Measurements from ENCODE around the gene CAPN13. TPM values are rescaled to one million over a fixed set of nuclear protein-coding genes. Genes with fewer than 3 reads are reported as not detected.

The CAPN13 gene
- total and polyA plus RNA-seq, 10 of the 15 experiments (the other 5 are each of a cell fraction or from before 2014, with no cell fraction given): 0.03 to 0.10 (median 0.06) TPM; not detected in 7

DNA sequence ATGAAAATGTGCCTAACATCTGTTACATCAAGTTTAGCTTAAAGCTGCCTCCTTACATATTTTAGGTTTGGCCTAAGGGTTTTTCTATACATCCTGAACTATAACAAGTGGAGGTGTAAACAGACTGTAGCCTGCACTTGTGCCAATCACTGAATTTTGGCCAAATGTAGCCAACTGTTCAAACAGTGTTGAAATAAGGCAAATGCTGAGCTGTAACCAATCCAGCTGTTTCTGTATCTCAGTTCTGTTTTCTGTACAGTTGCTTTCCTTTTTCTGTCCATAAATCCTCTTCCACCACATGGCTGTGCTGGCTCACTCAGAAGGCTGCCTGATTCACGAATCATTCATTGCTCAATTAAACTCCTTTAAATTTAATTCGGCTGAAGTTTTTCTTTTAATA is 19.2 kb upstream of the CAPN13 start:
- intact Hi-C loops (cut with micrococcal nuclease; ENCODE audit: unreplicated experiment): no loop called here

DNA sequence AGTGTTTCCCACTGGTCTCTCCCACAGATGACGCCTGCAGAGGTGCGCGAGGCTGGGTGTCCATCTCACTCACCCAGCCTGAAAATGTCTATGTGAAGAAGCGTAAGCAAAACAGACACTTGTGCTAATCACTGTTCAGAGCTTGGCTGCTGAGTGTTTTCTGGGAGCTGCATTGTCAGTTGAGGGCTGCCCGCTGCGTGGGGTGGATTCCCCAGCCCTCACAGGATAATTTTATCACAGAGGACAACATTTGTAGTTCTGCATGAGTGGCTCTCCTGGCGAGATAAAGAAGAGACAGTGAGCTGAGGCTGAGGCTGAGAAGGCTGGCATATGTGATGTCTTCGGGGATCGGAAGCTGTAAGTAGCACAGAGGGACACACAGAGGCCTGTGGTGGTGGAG is 16.2 kb upstream of the CAPN13 start:
- DNase-seq (ENCODE audit: low read depth, low spot score) (no peak), ATAC-seq (no peak), FAIRE-seq (no peak)
- BruUV-seq (replicated peaks): no TSS peak
- Histone ChIP-seq H3K79me2 (ENCODE audit: control insufficient read depth, insufficient read depth, low read length) (no peaks in the 10 kb centered on the region), H3K9me3 (replicated peaks; ENCODE audit: control insufficient read depth, insufficient read depth, low read length) (no peaks in the 10 kb centered on the region), H2AFZ (ENCODE audit: control insufficient read depth, low read depth, low read length) (no peak overlapping the region), H3K27ac (ENCODE audit: control insufficient read depth, insufficient read depth) (no peak overlapping the region), H3K36me3 (ENCODE audit: control insufficient read depth in 2 of 2, insufficient read depth in 2 of 2, low read length in 1 of 2) (no peaks in the 10 kb centered on the region), H3K4me3 (no peak overlapping the region), H4K20me1 (ENCODE audit: control insufficient read depth, insufficient read depth) (no peaks in the 10 kb centered on the region), H3K4me1 (ENCODE audit: control insufficient read depth, insufficient read depth, low read length) (no peaks in the 10 kb centered on the region), H3K27me3 (replicated peaks in 1 of 2; ENCODE audit: control insufficient read depth in 2 of 2, insufficient read depth in 2 of 2, low read length in 1 of 2) (no peaks in the 10 kb centered on the region), H3K4me2 (ENCODE audit: control insufficient read depth, insufficient read depth) (no peak overlapping the region), H3K9ac (ENCODE audit: control insufficient read depth, insufficient read depth, low read length) (no peak overlapping the region)
- ChIA-PET POLR2A (no interaction called here), RAD21 (ENCODE audit: unreplicated experiment) (no interaction called here), SMC1A (ENCODE audit: uncharacterized antibody, unreplicated experiment) (no interaction called here), CTCF (no interaction called here)
- in situ Hi-C loops (cut with MboI): no loop called here
- intact Hi-C loops (cut with micrococcal nuclease; ENCODE audit: unreplicated experiment): no loop called here
- WGBS (ENCODE audit: insufficient coverage, insufficient replicate concordance, low lambda C conversion rate, missing lambda C conversion rate): 48% methylated on average over 9 of the region's 9 CpGs
- TF ChIP-seq HDGF (IDR thresholded peaks at IDR 0.05) (no peak), RAD21 (IDR thresholded peaks at IDR 0.05; ENCODE audit: insufficient read depth, low read depth, low read length) (no peak), FOXK2 (IDR thresholded peaks at IDR 0.05) (no peak), GABPA (IDR thresholded peaks at IDR 0.05; ENCODE audit: low read depth) (no peak), MEF2B (IDR thresholded peaks at IDR 0.05; ENCODE audit: partially characterized antibody, poor library complexity, severe bottlenecking) (no peak), RB1 (IDR thresholded peaks at IDR 0.05; ENCODE audit: borderline replicate concordance) (no peak), ZBED1 (IDR thresholded peaks at IDR 0.05; ENCODE audit: borderline replicate concordance) (no peak)
- TF ChIP-seq, protein P1, sequence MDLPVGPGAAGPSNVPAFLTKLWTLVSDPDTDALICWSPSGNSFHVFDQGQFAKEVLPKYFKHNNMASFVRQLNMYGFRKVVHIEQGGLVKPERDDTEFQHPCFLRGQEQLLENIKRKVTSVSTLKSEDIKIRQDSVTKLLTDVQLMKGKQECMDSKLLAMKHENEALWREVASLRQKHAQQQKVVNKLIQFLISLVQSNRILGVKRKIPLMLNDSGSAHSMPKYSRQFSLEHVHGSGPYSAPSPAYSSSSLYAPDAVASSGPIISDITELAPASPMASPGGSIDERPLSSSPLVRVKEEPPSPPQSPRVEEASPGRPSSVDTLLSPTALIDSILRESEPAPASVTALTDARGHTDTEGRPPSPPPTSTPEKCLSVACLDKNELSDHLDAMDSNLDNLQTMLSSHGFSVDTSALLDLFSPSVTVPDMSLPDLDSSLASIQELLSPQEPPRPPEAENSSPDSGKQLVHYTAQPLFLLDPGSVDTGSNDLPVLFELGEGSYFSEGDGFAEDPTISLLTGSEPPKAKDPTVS (IDR thresholded peaks at IDR 0.05; ENCODE audit: low read depth, low read length): no peak
- TF ChIP-seq, protein P2, sequence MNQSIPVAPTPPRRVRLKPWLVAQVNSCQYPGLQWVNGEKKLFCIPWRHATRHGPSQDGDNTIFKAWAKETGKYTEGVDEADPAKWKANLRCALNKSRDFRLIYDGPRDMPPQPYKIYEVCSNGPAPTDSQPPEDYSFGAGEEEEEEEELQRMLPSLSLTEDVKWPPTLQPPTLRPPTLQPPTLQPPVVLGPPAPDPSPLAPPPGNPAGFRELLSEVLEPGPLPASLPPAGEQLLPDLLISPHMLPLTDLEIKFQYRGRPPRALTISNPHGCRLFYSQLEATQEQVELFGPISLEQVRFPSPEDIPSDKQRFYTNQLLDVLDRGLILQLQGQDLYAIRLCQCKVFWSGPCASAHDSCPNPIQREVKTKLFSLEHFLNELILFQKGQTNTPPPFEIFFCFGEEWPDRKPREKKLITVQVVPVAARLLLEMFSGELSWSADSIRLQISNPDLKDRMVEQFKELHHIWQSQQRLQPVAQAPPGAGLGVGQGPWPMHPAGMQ (IDR thresholded peaks at IDR 0.05; ENCODE audit: borderline replicate concordance): no peak
- TF ChIP-seq, protein P3, sequence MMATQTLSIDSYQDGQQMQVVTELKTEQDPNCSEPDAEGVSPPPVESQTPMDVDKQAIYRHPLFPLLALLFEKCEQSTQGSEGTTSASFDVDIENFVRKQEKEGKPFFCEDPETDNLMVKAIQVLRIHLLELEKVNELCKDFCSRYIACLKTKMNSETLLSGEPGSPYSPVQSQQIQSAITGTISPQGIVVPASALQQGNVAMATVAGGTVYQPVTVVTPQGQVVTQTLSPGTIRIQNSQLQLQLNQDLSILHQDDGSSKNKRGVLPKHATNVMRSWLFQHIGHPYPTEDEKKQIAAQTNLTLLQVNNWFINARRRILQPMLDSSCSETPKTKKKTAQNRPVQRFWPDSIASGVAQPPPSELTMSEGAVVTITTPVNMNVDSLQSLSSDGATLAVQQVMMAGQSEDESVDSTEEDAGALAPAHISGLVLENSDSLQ (IDR thresholded peaks at IDR 0.05): no peak
- TF ChIP-seq, protein P4, sequence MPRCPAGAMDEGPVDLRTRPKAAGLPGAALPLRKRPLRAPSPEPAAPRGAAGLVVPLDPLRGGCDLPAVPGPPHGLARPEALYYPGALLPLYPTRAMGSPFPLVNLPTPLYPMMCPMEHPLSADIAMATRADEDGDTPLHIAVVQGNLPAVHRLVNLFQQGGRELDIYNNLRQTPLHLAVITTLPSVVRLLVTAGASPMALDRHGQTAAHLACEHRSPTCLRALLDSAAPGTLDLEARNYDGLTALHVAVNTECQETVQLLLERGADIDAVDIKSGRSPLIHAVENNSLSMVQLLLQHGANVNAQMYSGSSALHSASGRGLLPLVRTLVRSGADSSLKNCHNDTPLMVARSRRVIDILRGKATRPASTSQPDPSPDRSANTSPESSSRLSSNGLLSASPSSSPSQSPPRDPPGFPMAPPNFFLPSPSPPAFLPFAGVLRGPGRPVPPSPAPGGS (IDR thresholded peaks at IDR 0.05; ENCODE audit: borderline replicate concordance, insufficient read depth, low read depth, low read length, poor library complexity, severe bottlenecking): no peak

More for the DNA sequence above, 19.2 kb upstream of the CAPN13 start:
- in situ Hi-C loops (cut with MboI): no loop called here
- TF ChIP-seq TBL1XR1 (IDR thresholded peaks at IDR 0.05; ENCODE audit: low read depth, low read length): no peak
- no peak overlapping the region for H2AFZ ChIP-seq (ENCODE audit: control insufficient read depth, low read depth, low read length)
- WGBS (ENCODE audit: insufficient coverage, insufficient replicate concordance, low lambda C conversion rate, missing lambda C conversion rate): 0% methylated on average over 2 of the region's 2 CpGs
- SMC1A ChIA-PET (ENCODE audit: uncharacterized antibody, unreplicated experiment): interaction anchor here (0.7 kb wide), 1 partner anchor 58 kb away, joined by 4 read pairs; no protein-coding TSS in a partner anchor
- no peak overlapping the region for H3K27ac ChIP-seq (ENCODE audit: control insufficient read depth, insufficient read depth)
- no peak overlapping the region for H3K9ac ChIP-seq (ENCODE audit: control insufficient read depth, insufficient read depth, low read length)
- peaks cover 2% of the 10 kb centered on the region; the same call in 2 of the 3 replicates for H3K9me3 ChIP-seq (replicated peaks; ENCODE audit: control insufficient read depth, insufficient read depth, low read length)
- no peaks in the 10 kb centered on the region for H3K79me2 ChIP-seq (ENCODE audit: control insufficient read depth, insufficient read depth, low read length)
- no peaks in the 10 kb centered on the region for H3K27me3 ChIP-seq (replicated peaks in 1 of 2; ENCODE audit: control insufficient read depth in 2 of 2, insufficient read depth in 2 of 2, low read length in 1 of 2)
- no peaks in the 10 kb centered on the region for H3K36me3 ChIP-seq (ENCODE audit: control insufficient read depth in 2 of 2, insufficient read depth in 2 of 2, low read length in 1 of 2)
- RAD21 ChIA-PET (ENCODE audit: unreplicated experiment): no interaction called here
- FAIRE-seq: no peak
- DNase-seq (ENCODE audit: low read depth, low spot score): no peak
- H3K4me3 ChIP-seq: no peak overlapping the region
- no peaks in the 10 kb centered on the region for H3K4me1 ChIP-seq (ENCODE audit: control insufficient read depth, insufficient read depth, low read length)
- no peak for ATAC-seq
- no TSS peak for BruUV-seq (replicated peaks)
- no peak overlapping the region for H3K4me2 ChIP-seq (ENCODE audit: control insufficient read depth, insufficient read depth)
- CTCF ChIA-PET: interaction anchor here (1.2 kb wide), 1 partner anchor 36 kb away, joined by 3 read pairs; no protein-coding TSS in a partner anchor
- POLR2A ChIA-PET: no interaction called here
- H4K20me1 ChIP-seq (ENCODE audit: control insufficient read depth, insufficient read depth): no peaks in the 10 kb centered on the region

Measured in GM12878 (cell line).